ENCODE results near the gene GAREM1. TPM values are rescaled to one million over a fixed set of nuclear protein-coding genes. Genes with fewer than 3 reads are reported as not detected.

The GAREM1 gene
- total RNA-seq, 1 experiment from 2014 or later = 10.2 TPM

DNA sequence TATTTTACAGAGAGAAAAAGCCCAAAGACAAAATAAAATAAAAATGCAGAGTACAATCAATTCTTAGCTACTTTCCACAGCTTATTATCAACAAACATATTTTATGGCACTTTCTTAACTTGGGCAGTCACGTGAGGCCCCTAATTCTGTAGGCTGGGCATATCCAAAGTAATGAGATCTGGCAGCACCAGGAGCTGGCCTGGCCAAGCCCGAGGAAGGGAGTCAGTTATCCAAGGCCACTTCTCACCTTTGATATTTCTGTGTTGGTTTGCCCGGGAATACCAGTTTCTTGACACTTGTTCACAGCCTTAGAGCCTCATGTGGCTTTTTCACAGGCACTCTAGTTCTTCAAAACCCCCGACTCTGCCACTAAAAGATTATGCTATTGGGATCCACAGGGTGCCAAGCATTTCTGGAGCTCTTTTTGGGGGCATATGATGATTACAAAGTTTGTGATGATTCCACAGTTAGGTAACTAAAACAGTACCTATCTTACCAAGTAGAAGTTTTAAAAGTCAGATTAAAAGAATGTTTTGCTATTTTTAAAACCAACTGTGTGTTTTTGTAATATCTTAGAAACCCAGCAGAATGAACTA is 190.4 kb downstream of the GAREM1 start:
- Histone ChIP-seq H3K79me2 (ENCODE audit: low read depth) (no peaks in the 10 kb centered on the region), H3K36me3 (ENCODE audit: low read depth) (no peaks in the 10 kb centered on the region), H3K9me3 (ENCODE audit: insufficient read depth, low read depth) (no peaks in the 10 kb centered on the region), H3K9me2 (ENCODE audit: insufficient read depth) (no peaks in the 10 kb centered on the region), H3K4me1 (replicated peaks; ENCODE audit: insufficient read depth) (no peaks in the 10 kb centered on the region), H3K27me3 (ENCODE audit: insufficient read depth, low read depth) (no peaks in the 10 kb centered on the region), H4K20me1 (ENCODE audit: insufficient read depth) (no peaks in the 10 kb centered on the region), H3F3A (ENCODE audit: insufficient read depth, low read depth) (no peaks in the 10 kb centered on the region), H3K27ac (no peak overlapping the region), H3K4me2 (no peak overlapping the region), H3K4me3 (no peak overlapping the region), H2AFZ (no peak overlapping the region)
- DNase-seq = no peak
- BruUV-seq (replicated peaks) = no TSS peak
- intact Hi-C loops (cut with micrococcal nuclease; ENCODE audit: unreplicated experiment) = no loop called here
- ChIA-PET CTCF (no interaction called here), POLR2A (ENCODE audit: unreplicated experiment) (no interaction called here)
- TF ChIP-seq, protein P1, sequence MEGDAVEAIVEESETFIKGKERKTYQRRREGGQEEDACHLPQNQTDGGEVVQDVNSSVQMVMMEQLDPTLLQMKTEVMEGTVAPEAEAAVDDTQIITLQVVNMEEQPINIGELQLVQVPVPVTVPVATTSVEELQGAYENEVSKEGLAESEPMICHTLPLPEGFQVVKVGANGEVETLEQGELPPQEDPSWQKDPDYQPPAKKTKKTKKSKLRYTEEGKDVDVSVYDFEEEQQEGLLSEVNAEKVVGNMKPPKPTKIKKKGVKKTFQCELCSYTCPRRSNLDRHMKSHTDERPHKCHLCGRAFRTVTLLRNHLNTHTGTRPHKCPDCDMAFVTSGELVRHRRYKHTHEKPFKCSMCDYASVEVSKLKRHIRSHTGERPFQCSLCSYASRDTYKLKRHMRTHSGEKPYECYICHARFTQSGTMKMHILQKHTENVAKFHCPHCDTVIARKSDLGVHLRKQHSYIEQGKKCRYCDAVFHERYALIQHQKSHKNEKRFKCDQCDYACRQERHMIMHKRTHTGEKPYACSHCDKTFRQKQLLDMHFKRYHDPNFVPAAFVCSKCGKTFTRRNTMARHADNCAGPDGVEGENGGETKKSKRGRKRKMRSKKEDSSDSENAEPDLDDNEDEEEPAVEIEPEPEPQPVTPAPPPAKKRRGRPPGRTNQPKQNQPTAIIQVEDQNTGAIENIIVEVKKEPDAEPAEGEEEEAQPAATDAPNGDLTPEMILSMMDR (conservative IDR thresholded peaks at IDR 0.05) = no peak
- no peak for TF ChIP-seq EZH2 (IDR thresholded peaks at IDR 0.05; ENCODE audit: low read depth)

DNA sequence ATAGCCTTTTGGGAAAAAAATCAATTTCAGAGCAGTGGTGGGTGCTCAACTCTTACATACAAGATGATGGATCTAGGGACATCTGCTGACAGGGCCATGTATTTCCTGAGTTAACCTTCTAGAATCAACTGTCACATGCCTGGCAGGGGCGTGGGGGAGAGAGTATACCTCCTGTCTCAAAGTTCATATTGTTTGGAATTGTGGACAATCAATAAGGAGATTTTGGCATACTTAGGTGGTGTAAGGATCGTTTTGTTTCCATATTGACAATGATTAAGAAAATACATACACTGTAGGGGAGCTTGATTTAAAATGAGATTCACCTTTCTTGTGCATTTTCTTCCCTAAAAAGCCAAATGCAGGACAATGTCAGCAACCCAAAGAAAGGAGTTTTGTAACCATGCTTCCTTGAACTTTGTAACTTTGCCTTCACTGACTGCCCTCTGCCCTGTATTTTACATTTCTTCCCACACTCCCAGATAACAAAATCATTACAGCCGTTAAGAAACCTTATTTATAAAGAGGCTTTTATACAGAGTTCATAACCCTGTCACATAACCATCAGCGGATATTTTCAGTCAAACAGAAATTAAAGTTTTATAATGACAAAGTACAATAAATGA is 192.4 kb downstream of the GAREM1 start:
- no peaks in the 10 kb centered on the region for H4K20me1 ChIP-seq (ENCODE audit: insufficient read depth)
- H3F3A ChIP-seq (ENCODE audit: insufficient read depth, low read depth) = no peaks in the 10 kb centered on the region
- no peak overlapping the region for H2AFZ ChIP-seq
- intact Hi-C loops (cut with micrococcal nuclease; ENCODE audit: unreplicated experiment) = loop anchor here (10.0 kb wide), 1 partner anchor 123 kb away; no protein-coding TSS in a partner anchor
- TF ChIP-seq EZH2 (IDR thresholded peaks at IDR 0.05; ENCODE audit: low read depth) = no peak
- TF ChIP-seq, protein P1 (conservative IDR thresholded peaks at IDR 0.05) = no peak
- no peaks in the 10 kb centered on the region for H3K27me3 ChIP-seq (ENCODE audit: insufficient read depth, low read depth)
- H3K4me1 ChIP-seq (replicated peaks; ENCODE audit: insufficient read depth) = no peaks in the 10 kb centered on the region
- no peaks in the 10 kb centered on the region for H3K36me3 ChIP-seq (ENCODE audit: low read depth)
- no peak overlapping the region for H3K27ac ChIP-seq
- H3K4me3 ChIP-seq = no peak overlapping the region
- H3K9me2 ChIP-seq (ENCODE audit: insufficient read depth) = no peaks in the 10 kb centered on the region
- no peaks in the 10 kb centered on the region for H3K79me2 ChIP-seq (ENCODE audit: low read depth)
- H3K9me3 ChIP-seq (ENCODE audit: insufficient read depth, low read depth) = no peaks in the 10 kb centered on the region
- ChIA-PET POLR2A (ENCODE audit: unreplicated experiment) (no interaction called here), CTCF (no interaction called here)
- DNase-seq = no peak
- BruUV-seq (replicated peaks) = no TSS peak
- H3K4me2 ChIP-seq = no peak overlapping the region

DNA sequence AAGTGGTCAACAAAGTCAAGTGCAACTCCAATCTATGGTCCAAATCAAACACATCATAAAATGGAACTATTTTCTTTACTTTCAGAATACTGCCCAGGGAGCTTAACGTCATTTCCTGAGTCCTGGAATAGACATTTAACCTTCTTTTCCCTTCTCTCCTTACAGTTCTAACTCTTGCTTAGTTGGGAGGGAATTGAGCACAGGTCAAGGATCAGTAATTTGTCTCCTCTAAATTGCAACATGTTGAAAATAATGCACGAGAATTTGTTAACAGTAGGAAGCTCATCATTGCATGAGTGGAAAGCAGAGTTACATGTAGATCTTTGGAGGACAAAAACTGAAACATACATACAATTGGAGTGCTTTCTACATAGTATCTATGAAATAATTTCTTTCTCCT is 193.1 kb downstream of the GAREM1 start:
- Histone ChIP-seq H2AFZ (no peak overlapping the region), H3K4me1 (replicated peaks; ENCODE audit: insufficient read depth) (no peaks in the 10 kb centered on the region), H3K36me3 (ENCODE audit: low read depth) (no peaks in the 10 kb centered on the region), H3K27ac (no peak overlapping the region), H3K4me3 (no peak overlapping the region), H3F3A (ENCODE audit: insufficient read depth, low read depth) (no peaks in the 10 kb centered on the region), H3K79me2 (ENCODE audit: low read depth) (no peaks in the 10 kb centered on the region), H3K4me2 (no peak overlapping the region), H3K9me3 (ENCODE audit: insufficient read depth, low read depth) (no peaks in the 10 kb centered on the region), H3K9me2 (ENCODE audit: insufficient read depth) (no peaks in the 10 kb centered on the region), H3K27me3 (ENCODE audit: insufficient read depth, low read depth) (no peaks in the 10 kb centered on the region), H4K20me1 (ENCODE audit: insufficient read depth) (no peaks in the 10 kb centered on the region)
- intact Hi-C loops (cut with micrococcal nuclease; ENCODE audit: unreplicated experiment) = loop anchor here (10.0 kb wide), 1 partner anchor 123 kb away; no protein-coding TSS in a partner anchor
- no peak for DNase-seq
- CTCF ChIA-PET = no interaction called here
- no peak for TF ChIP-seq EZH2 (IDR thresholded peaks at IDR 0.05; ENCODE audit: low read depth)
- TF ChIP-seq, protein P1 (conservative IDR thresholded peaks at IDR 0.05) = no peak
- BruUV-seq (replicated peaks) = no TSS peak
- POLR2A ChIA-PET (ENCODE audit: unreplicated experiment) = interaction anchor here (0.6 kb wide), 1 partner anchor 94 kb away, joined by 8 read pairs; no protein-coding TSS in a partner anchor

All from PC-9 (cell line).